ENCODE data around the gene SIPA1L3. TPM values are rescaled to one million over a fixed set of nuclear protein-coding genes. Genes with fewer than 3 reads are reported as not detected.
A peak's percentile ranks its signal among the peaks of the same experiment; 100 is the strongest.

Gene SIPA1L3
- total and polyA plus RNA-seq, 2 experiments from 2014 or later = 9.3 to 30.3 TPM

GRCh38 chr19:38180071-38180470, 273.1 kb downstream of the SIPA1L3 start:
- H3K4me1 ChIP-seq (ENCODE audit: low read depth) = no peaks in the 10 kb centered on the region
- no peak for TF ChIP-seq CTCF (IDR thresholded peaks at IDR 0.05; ENCODE audit: low read depth, low read length)

DNA sequence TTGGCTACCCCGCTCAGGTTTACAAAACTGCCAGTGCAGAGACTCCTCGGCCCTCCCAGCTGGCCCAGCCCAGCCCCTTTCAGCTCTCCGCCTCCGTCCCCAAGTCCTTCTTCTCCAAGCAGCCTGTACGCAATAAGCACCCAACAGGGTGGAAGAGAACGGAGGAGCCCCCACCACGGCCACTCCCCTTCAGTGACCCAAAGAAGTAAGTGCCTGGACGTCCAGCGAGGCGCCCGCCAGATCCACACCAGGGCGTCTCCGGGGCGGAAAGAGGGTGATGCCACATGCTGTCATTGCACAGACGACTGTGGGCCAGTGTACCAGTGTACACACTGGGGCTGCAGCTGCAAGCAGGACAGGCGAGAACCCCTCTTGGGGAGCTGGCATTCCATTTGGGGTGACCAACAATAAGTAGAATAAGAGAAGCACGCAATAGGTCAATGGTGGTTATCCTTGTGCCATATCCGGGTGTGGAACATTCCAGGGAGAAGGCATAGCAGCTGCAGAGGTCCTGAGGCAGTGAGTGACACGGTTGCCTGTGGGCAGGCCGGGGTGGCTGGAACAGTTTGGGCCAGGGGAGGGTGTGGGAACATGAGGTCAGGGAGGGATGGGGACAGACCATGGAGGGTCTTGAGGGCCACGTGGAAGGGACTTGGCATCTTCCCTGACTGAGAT, 275.7 kb downstream of the SIPA1L3 start:
- H3K4me3 ChIP-seq = no peak overlapping the region
- no peak for TF ChIP-seq CTCF (IDR thresholded peaks at IDR 0.05; ENCODE audit: low read depth, low read length)
- no peaks in the 10 kb centered on the region for H3K36me3 ChIP-seq
- no peaks in the 10 kb centered on the region for H3K27me3 ChIP-seq
- H3K27ac ChIP-seq = no peak overlapping the region
- DNase-seq (ENCODE audit: low read depth in 1 of 2, low spot score in 1 of 2) = no peak
- no peaks in the 10 kb centered on the region for H3K4me1 ChIP-seq (ENCODE audit: low read depth)
- no peaks in the 10 kb centered on the region for H3K9me3 ChIP-seq (ENCODE audit: low read depth)

More at GRCh38 chr19:38180071-38180470, 273.1 kb downstream of the SIPA1L3 start:
- Histone ChIP-seq H3K9me3 (ENCODE audit: low read depth) (no peaks in the 10 kb centered on the region), H3K36me3 (no peaks in the 10 kb centered on the region), H3K27me3 (no peaks in the 10 kb centered on the region), H3K27ac (no peak overlapping the region), H3K4me3 (no peak overlapping the region)
- no peak for DNase-seq (ENCODE audit: low read depth in 1 of 2, low spot score in 1 of 2)

DNA sequence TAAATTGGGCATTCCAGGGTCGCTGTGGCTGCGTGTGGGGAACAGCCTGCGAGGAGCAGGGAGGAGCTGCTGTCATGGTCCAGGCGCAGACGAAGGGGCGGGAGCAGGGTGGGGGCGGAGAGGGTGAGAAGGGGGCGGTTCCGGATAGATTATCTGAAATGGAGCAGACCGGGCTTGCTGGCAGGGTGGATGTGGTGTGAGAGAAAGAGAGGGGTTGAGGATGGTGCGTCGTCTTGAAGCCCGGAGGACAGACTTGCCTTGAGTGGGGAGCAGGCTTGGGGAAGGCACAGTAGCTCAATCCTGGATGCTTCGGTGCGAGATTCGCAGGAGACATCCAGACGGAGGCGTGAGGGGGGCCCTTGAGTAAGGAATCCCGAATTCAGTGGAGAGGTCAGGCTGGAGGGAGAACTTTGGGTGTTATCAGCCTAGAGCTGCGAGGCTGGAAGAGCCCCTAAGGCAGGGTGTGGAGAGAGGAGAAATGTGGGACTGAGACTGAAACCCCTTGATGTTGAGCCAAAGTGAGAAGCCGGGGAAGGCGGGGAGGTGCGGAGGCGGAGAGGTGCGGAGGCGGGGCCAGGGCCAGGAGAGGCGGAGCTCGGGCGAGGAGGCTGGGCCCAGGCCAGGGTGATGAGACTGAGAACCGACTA, 276.4 kb downstream of the SIPA1L3 start:
- no peak for TF ChIP-seq CTCF (IDR thresholded peaks at IDR 0.05; ENCODE audit: low read depth, low read length)
- DNase-seq (ENCODE audit: low read depth in 1 of 2, low spot score in 1 of 2) = peak; percentile 47 to 49
- Histone ChIP-seq H3K4me1 (ENCODE audit: low read depth) (no peaks in the 10 kb centered on the region), H3K27me3 (no peaks in the 10 kb centered on the region), H3K27ac (no peak overlapping the region), H3K4me3 (peak overlapping the region; percentile 13), H3K36me3 (no peaks in the 10 kb centered on the region), H3K9me3 (ENCODE audit: low read depth) (no peaks in the 10 kb centered on the region)

DNA sequence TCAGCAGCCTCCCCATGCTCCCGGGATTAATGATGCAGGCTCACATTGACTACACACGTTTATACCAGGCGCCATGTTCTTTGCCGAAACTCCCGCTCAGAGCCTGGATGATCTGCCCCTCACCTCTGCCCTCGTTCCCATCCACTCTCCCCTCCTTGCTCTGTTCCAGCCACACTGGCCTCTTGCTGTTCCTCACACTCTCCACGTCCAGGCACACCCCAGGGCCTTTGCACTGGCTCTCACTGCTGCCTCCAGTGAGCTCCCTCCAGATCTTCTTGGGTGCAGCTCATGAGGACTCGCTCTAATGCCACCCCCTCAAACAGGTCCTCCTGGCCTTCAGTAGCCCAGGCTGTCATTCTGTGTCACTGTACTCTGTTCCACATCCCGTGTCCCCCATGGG, 277.8 kb downstream of the SIPA1L3 start:
- Histone ChIP-seq H3K27ac (no peak overlapping the region), H3K4me3 (no peak overlapping the region), H3K9me3 (ENCODE audit: low read depth) (no peaks in the 10 kb centered on the region), H3K4me1 (ENCODE audit: low read depth) (no peaks in the 10 kb centered on the region), H3K27me3 (no peaks in the 10 kb centered on the region), H3K36me3 (no peaks in the 10 kb centered on the region)
- TF ChIP-seq CTCF (IDR thresholded peaks at IDR 0.05; ENCODE audit: low read depth, low read length) = no peak
- DNase-seq (ENCODE audit: low read depth in 1 of 2, low spot score in 1 of 2) = no peak

DNA sequence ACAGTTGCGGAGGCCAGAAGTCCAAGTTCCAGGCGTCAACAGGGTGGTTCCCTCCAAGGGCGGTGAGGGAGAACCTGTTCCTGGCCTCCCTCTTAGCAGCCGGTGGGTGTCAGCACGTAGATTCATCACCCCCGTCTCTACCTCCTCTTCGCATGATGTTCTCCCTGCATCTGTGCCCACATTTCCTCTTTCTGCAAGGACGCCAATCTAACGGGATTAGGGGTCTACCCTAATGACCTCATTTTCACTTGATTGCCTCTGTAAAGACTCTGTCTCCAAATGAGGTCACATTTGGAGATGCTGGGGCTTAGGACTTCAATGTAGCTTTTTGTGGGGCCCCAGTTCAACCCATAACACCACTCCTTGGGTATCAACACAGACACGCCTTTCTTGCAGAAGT, 278.6 kb downstream of the SIPA1L3 start:
- no peak for TF ChIP-seq CTCF (IDR thresholded peaks at IDR 0.05; ENCODE audit: low read depth, low read length)
- H3K4me1 ChIP-seq (ENCODE audit: low read depth) = no peaks in the 10 kb centered on the region
- DNase-seq (ENCODE audit: low read depth in 1 of 2, low spot score in 1 of 2) = no peak

More for the DNA sequence above, 278.6 kb downstream of the SIPA1L3 start:
- no peak overlapping the region for H3K4me3 ChIP-seq
- H3K27me3 ChIP-seq = no peaks in the 10 kb centered on the region
- no peak overlapping the region for H3K27ac ChIP-seq
- H3K9me3 ChIP-seq (ENCODE audit: low read depth) = no peaks in the 10 kb centered on the region
- no peaks in the 10 kb centered on the region for H3K36me3 ChIP-seq
